HepG2 (cell line): Measurements from ENCODE around the gene SEMA7A. TPM values are rescaled to one million over a fixed set of nuclear protein-coding genes. Genes with fewer than 3 reads are reported as not detected.

Experiments
- ARID3A ChIP-seq: IDR thresholded peaks from 2 replicates; pipeline ENCODE4 v1.6.1; 2012; ENCODE audit warnings: low read depth, low read length, improper control_type of control experiment
- CENPX ChIP-seq: sonication (generic); formaldehyde crosslinking; IDR thresholded peaks from 2 replicates; pipeline ENCODE4 v1.9.0; 2021; ENCODE audit warnings: mild to moderate bottlenecking, missing genetic modification reagents, moderate library complexity
- CHD2 ChIP-seq: IDR thresholded peaks from 2 replicates; pipeline ENCODE4 v1.6.1; 2011; ENCODE audit warnings: low read depth, low read length, improper control_type of control experiment
- EZH2 ChIP-seq: conservative IDR thresholded peaks from 2 replicates; pipeline ENCODE4 v1.6.1; 2012; ENCODE audit warnings: mild to moderate bottlenecking, low read depth, low read length, moderate library complexity
- FOXP4 ChIP-seq: sonication (generic); formaldehyde crosslinking; IDR thresholded peaks from 2 replicates; pipeline ENCODE4 v1.4.0; 2020; ENCODE audit warnings: missing genetic modification reagents
- KLF16 ChIP-seq, 2 experiments: sonication (generic) in 1 of 2; formaldehyde crosslinking in 1 of 2; IDR thresholded peaks; 2 replicates each; pipeline versions ENCODE4 v1.6.1 to v1.8.0; 2016 to 2023; ENCODE audit warnings: missing genetic modification reagents in 2 of 2, missing compliant biosample characterization in 1 of 2
- MEIS2 ChIP-seq: sonication (generic); formaldehyde crosslinking; IDR thresholded peaks from 2 replicates; pipeline ENCODE4 v1.9.0; 2021; ENCODE audit warnings: mild to moderate bottlenecking, missing genetic modification reagents
- MNT ChIP-seq: fragments of 450-650 bp; IDR thresholded peaks from 2 replicates; pipeline ENCODE4 v1.6.1; 2016
- MYC ChIP-seq: sonication (generic); formaldehyde crosslinking; IDR thresholded peaks from 2 replicates; pipeline ENCODE4 v1.9.0; 2021; ENCODE audit warnings: missing genetic modification reagents, borderline replicate concordance
- NAIF1 ChIP-seq: sonication (generic); formaldehyde crosslinking; IDR thresholded peaks from 2 replicates; pipeline ENCODE4 v1.5.0; 2020; ENCODE audit warnings: mild to moderate bottlenecking, missing genetic modification reagents, borderline replicate concordance
- PRDM15 ChIP-seq: sonication (generic); formaldehyde crosslinking; IDR thresholded peaks from 2 replicates; pipeline ENCODE4 v1.4.0; 2020; ENCODE audit warnings: missing genetic modification reagents
- REXO4 ChIP-seq: sonication (generic); formaldehyde crosslinking; IDR thresholded peaks from 2 replicates; pipeline ENCODE4 v1.8.0; 2022; ENCODE audit warnings: missing genetic modification reagents, mild to moderate bottlenecking, borderline replicate concordance
- SP1 ChIP-seq, 2 experiments: fragments of 450-650 bp in 1 of 2; sonication (generic) in 1 of 2; formaldehyde crosslinking in 1 of 2; IDR thresholded peaks; 2 replicates each; pipeline versions ENCODE4 v1.4.0 to v1.6.1; 2016 to 2020; ENCODE audit warnings: missing genetic modification reagents in 1 of 2
- TAF1 ChIP-seq: sonication (generic); formaldehyde crosslinking; IDR thresholded peaks from 2 replicates; pipeline ENCODE4 v1.4.0; 2020; ENCODE audit warnings: missing genetic modification reagents
- TCF7 ChIP-seq: sonication (generic); IDR thresholded peaks from 2 replicates; pipeline ENCODE4 v1.6.1; 2016; ENCODE audit warnings: antibody characterized with exemption, low read depth
- ZBTB7B ChIP-seq: sonication (generic); formaldehyde crosslinking; IDR thresholded peaks from 2 replicates; pipeline ENCODE4 v1.4.0; 2020; ENCODE audit warnings: missing genetic modification reagents
- ZNF234 ChIP-seq: sonication (generic); formaldehyde crosslinking; conservative IDR thresholded peaks from 2 replicates; pipeline ENCODE4 v1.5.1; 2020; ENCODE audit warnings: mild to moderate bottlenecking, missing genetic modification reagents
- ZNF468 ChIP-seq: sonication (generic); formaldehyde crosslinking; IDR thresholded peaks from 2 replicates; pipeline ENCODE4 v1.8.0; 2022; ENCODE audit warnings: mild to moderate bottlenecking, moderate library complexity, missing genetic modification reagents
- ZNF572 ChIP-seq: sonication (generic); formaldehyde crosslinking; IDR thresholded peaks from 2 replicates; pipeline ENCODE4 v1.5.1; 2020; ENCODE audit warnings: mild to moderate bottlenecking, missing genetic modification reagents
- ZSCAN25 ChIP-seq: sonication (generic); formaldehyde crosslinking; IDR thresholded peaks from 2 replicates; pipeline ENCODE4 v1.8.0; 2022; ENCODE audit warnings: mild to moderate bottlenecking, missing genetic modification reagents
- polyA plus RNA-seq, 8 experiments: library from polyadenylated mRNA; depleted of rRNA in 3 of 8; stranded (reverse) in 7 of 8; unstranded in 1 of 8; fragments of >200 nt; fragmentation: Illumina TruSeq in 4 of 8; extraction: Trizol in 4 of 8; gene quantifications; 2 replicates each; pipeline versions ENCODE4 v1.2.1 to v1.2.3, GENCODE V29; 2011 to 2016; ENCODE audit warnings: low read depth in 4 of 8, missing spikeins in 1 of 8, mixed read lengths in 1 of 8; ENCODE audit not compliant: insufficient read depth in 1 of 8
- total RNA-seq, 5 experiments: library from RNA; depleted of rRNA; stranded (reverse); fragments of >200 nt; fragmentation: Illumina TruSeq; extraction: Trizol; gene quantifications; 2 replicates each; pipeline ENCODE4 v1.2.3, GENCODE V29; 2016; ENCODE audit warnings: low read depth in 1 of 5

SEMA7A gene
- total and polyA plus RNA-seq, 2 of the 13 experiments (the other 11 are each of a cell fraction or from before 2014, with no cell fraction given): 9.0 to 15.8 TPM

- no peak for TF ChIP-seq TCF7
- no peak for TF ChIP-seq ZNF572 (CRISPR knock-in tag)
- TF ChIP-seq ZNF468 (CRISPR knock-in tag): no peak; the same call in 1 of the 2 replicates
- no peak for TF ChIP-seq NAIF1 (CRISPR knock-in tag)
- TF ChIP-seq SP1 (IDR thresholded peaks at IDR 0.05): no peak
- peak; percentile 68 for TF ChIP-seq SP1 (CRISPR knock-in tag; IDR thresholded peaks at IDR 0.05)
- no peak for TF ChIP-seq CHD2
- TF ChIP-seq MNT: no peak
- no peak for TF ChIP-seq EZH2
- TF ChIP-seq ZSCAN25 (CRISPR knock-in tag): 0 out of 2 replicates have a peak, but pooled peaks have one; percentile 35
- no peak; a peak in 1 of 4 replicates for TF ChIP-seq KLF16 (CRISPR knock-in tag; IDR thresholded peaks at IDR 0.05)
- TF ChIP-seq PRDM15 (CRISPR knock-in tag): no peak
- TF ChIP-seq ZBTB7B (CRISPR knock-in tag): peak; percentile 74
- peak; percentile 37; the same call in 1 of the 2 replicates for TF ChIP-seq TAF1 (CRISPR knock-in tag)
- peak; percentile 63 for TF ChIP-seq MYC (CRISPR knock-in tag)
- no peak for TF ChIP-seq FOXP4 (CRISPR knock-in tag)
- TF ChIP-seq CENPX (CRISPR knock-in tag): no peak
- TF ChIP-seq ZNF234 (CRISPR knock-in tag): no peak
- TF ChIP-seq ARID3A: no peak
- peak; percentile 24; the same call in 1 of the 2 replicates for TF ChIP-seq MEIS2 (CRISPR knock-in tag)
- no peak for TF ChIP-seq REXO4
These were observed 59.8 kb downstream of the SEMA7A start (continued) for GRCh38 chr15:74373731-74374647.
